HEK293T (cell line): ENCODE measurements around the gene MACROD1.
A peak's percentile ranks its signal among the peaks of the same experiment; 100 is the strongest.

Experiments
- CTCF ChIA-PET: fragments of 350-600 bp; formaldehyde crosslinking; extraction: SDS; loops from one replicate; lab custom pipeline; 2021; ENCODE audit warnings: antibody characterized with exemption, inconsistent platforms; lab: Yijun Ruan, JAX
- POLR2A ChIA-PET: fragments of 350-600 bp; formaldehyde crosslinking; extraction: SDS; loops from one replicate; lab custom pipeline; 2020; ENCODE audit warnings: antibody characterized with exemption, inconsistent platforms; lab: Yijun Ruan, JAX
- DNase-seq: peaks from one replicate; pipeline ENCODE4 v3.0.0; 2012; ENCODE audit warnings: mixed read lengths; ENCODE audit errors: extremely low spot score
- ARNT ChIP-seq: fragments of 450-650 bp; IDR thresholded peaks from 2 replicates; pipeline ENCODE4 v1.6.1; 2017; ENCODE audit warnings: mild to moderate bottlenecking
- BHLHE40 ChIP-seq: fragments of 450-650 bp; IDR thresholded peaks from 2 replicates; pipeline ENCODE4 v1.6.1; 2016; ENCODE audit warnings: mild to moderate bottlenecking, moderate library complexity, borderline replicate concordance
- CTBP1 ChIP-seq: fragments of 450-650 bp; IDR thresholded peaks from 2 replicates; pipeline ENCODE4 v1.6.1; 2016; ENCODE audit warnings: borderline replicate concordance
- ELF4 ChIP-seq: fragments of 450-650 bp; IDR thresholded peaks from 2 replicates; pipeline ENCODE4 v1.6.1; 2017; ENCODE audit warnings: antibody characterized with exemption
- FOXA1 ChIP-seq: fragments of 450-650 bp; IDR thresholded peaks from 2 replicates; pipeline ENCODE4 v1.6.1; 2016; ENCODE audit warnings: mild to moderate bottlenecking
- FOXK2 ChIP-seq: fragments of 450-650 bp; IDR thresholded peaks from 2 replicates; pipeline ENCODE4 v1.6.1; 2016; ENCODE audit warnings: mild to moderate bottlenecking
- FOXM1 ChIP-seq: fragments of 450-650 bp; IDR thresholded peaks from 2 replicates; pipeline ENCODE4 v1.6.1; 2017; ENCODE audit warnings: mild to moderate bottlenecking, borderline replicate concordance
- HDGF ChIP-seq: fragments of 450-650 bp; IDR thresholded peaks from 2 replicates; pipeline ENCODE4 v1.6.1; 2017; ENCODE audit warnings: antibody characterized with exemption, borderline replicate concordance
- L3MBTL2 ChIP-seq: fragments of 450-650 bp; conservative IDR thresholded peaks from 2 replicates; pipeline ENCODE4 v1.6.1; 2016; ENCODE audit warnings: mild to moderate bottlenecking
- LEF1 ChIP-seq: fragments of 450-650 bp; IDR thresholded peaks from 2 replicates; pipeline ENCODE4 v1.6.1; 2017; ENCODE audit warnings: mild to moderate bottlenecking, borderline replicate concordance
- NFRKB ChIP-seq: fragments of 450-650 bp; IDR thresholded peaks from 2 replicates; pipeline ENCODE4 v1.6.1; 2016; ENCODE audit warnings: mild to moderate bottlenecking, moderate library complexity
- SP1 ChIP-seq: fragments of 450-650 bp; IDR thresholded peaks from 2 replicates; pipeline ENCODE4 v1.6.1; 2017
- SUZ12 ChIP-seq: fragments of 450-650 bp; IDR thresholded peaks from 2 replicates; pipeline ENCODE4 v1.6.1; 2016; ENCODE audit warnings: mild to moderate bottlenecking
- TARDBP ChIP-seq: fragments of 450-650 bp; IDR thresholded peaks from 2 replicates; pipeline ENCODE4 v1.6.1; 2016
- ZNF384 ChIP-seq: fragments of 450-650 bp; IDR thresholded peaks from 2 replicates; pipeline ENCODE4 v1.6.1; 2016
- TF ChIP-seq, protein P1 (sequence below): fragments of 450-650 bp; IDR thresholded peaks from 2 replicates; pipeline ENCODE4 v1.6.1; 2016

Gene MACROD1

GRCh38 chr11:64035576-64035975 is 130.3 kb downstream of the MACROD1 start, which contains the start of gene FLRT1:
Gene FLRT1, plus strand, starts transcription at chr11:64035931. Its CDS starts 80,337 bp downstream, at chr11:64116268.
- ChIA-PET POLR2A (no interaction called here), CTCF (no interaction called here)
- TF ChIP-seq NFRKB (no peak), CTBP1 (no peak), FOXM1 (no peak), FOXA1 (no peak), FOXK2 (no peak)
- DNase-seq, result peak; percentile 39

DNA sequence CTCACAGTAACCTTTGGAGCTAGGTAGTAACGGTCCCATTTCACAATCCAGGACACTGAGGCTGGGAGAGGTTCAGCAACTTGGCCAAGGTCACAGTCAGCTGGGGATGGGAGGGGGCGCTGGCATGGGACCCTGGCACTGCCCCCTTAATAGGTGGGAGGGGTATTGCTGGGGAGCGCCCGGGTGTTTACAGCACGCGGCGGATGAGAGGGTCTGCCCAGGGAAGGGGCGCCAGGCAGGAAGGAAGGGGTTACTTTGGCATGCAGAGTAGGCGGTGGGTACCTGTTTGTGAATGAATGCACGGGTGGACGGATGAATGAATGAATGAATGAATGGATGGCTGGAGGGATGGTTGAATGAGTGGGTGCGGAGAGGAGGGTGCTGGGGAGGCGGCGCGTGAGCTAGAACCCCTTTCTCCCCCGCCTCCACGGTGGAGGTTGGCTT is 130.8 kb downstream of the MACROD1 start:
- no peak for DNase-seq
- ChIA-PET CTCF (no interaction called here), POLR2A (no interaction called here)
- TF ChIP-seq ELF4, result no peak
- TF ChIP-seq, protein P1, sequence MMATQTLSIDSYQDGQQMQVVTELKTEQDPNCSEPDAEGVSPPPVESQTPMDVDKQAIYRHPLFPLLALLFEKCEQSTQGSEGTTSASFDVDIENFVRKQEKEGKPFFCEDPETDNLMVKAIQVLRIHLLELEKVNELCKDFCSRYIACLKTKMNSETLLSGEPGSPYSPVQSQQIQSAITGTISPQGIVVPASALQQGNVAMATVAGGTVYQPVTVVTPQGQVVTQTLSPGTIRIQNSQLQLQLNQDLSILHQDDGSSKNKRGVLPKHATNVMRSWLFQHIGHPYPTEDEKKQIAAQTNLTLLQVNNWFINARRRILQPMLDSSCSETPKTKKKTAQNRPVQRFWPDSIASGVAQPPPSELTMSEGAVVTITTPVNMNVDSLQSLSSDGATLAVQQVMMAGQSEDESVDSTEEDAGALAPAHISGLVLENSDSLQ, result no peak
- TF ChIP-seq FOXK2, result no peak

GRCh38 chr11:64034411-64034811 is 131.5 kb downstream of the MACROD1 start:
- ChIA-PET CTCF (interaction anchor here (0.5 kb wide), 1 partner anchor 140 kb away, joined by 3 read pairs; no protein-coding TSS in a partner anchor), POLR2A (no interaction called here)
- no peak for DNase-seq
- no peak for TF ChIP-seq SP1
- no peak for TF ChIP-seq FOXA1
- no peak for TF ChIP-seq FOXK2
- TF ChIP-seq LEF1, result no peak
- no peak for TF ChIP-seq ZNF384
- no peak for TF ChIP-seq ELF4

DNA sequence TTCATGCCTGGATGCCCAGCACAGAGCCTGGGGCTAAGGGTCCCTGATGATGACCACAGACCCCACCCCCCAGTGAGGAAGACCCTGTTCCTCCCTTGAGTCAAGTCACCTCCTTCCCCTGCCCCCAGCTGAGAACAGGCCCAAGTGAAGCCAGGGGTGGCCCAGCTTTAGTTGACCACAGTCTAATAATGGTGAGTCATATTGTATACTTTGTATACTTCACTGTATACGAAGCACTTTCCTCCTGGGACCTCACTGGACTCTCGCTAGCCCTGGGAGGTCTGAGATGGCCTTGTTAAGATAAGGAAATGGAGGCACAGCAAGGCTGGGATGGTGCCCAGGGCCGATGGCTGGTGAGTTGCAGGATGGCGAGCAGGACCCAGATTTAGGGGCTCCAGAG is 133.9 kb downstream of the MACROD1 start:
- ChIA-PET CTCF (interaction anchor here (0.6 kb wide), 1 partner anchor 104 kb away, joined by 3 read pairs; no protein-coding TSS in a partner anchor), POLR2A (interaction anchor here (0.6 to 1.0 kb wide), 2 partner anchors 12 to 34 kb away, joined by 3 read pairs; no protein-coding TSS in a partner anchor)
- DNase-seq, result no peak
- TF ChIP-seq HDGF, result no peak
- no peak for TF ChIP-seq BHLHE40
- no peak for TF ChIP-seq ZNF384
- no peak for TF ChIP-seq NFRKB
- no peak for TF ChIP-seq CTBP1
- no peak for TF ChIP-seq SUZ12
- TF ChIP-seq, protein P1, result no peak
- TF ChIP-seq FOXK2, result no peak

DNA sequence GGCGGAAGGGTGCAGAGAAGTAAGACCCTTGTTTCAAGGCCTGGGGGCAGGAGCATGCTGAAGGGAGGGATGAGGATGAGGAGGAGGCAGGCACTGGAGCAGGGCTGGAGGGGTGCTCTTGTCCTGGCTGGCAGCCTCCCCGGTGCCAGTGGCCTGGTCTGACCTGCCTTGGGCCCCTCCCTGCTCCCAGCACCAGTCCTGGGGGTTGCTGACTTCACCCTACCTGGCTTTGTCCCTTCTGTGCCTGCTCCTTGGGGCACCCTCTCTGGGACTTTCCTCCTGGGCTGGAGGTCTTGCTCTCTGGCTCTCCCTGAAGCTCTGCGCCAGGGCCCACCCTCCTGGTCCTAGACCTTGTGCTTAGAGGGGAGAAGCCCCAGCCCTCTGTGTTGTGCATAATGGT is 134.9 kb downstream of the MACROD1 start:
- POLR2A ChIA-PET, result interaction anchor here (1.0 kb wide), 1 partner anchor 33 kb away, joined by 3 read pairs; no protein-coding TSS in a partner anchor
- CTCF ChIA-PET, result interaction anchor here (0.9 kb wide), 1 partner anchor 11 kb away, joined by 3 read pairs; no protein-coding TSS in a partner anchor
- DNase-seq, result no peak
- TF ChIP-seq ELF4, result no peak
- TF ChIP-seq LEF1, result no peak
- no peak for TF ChIP-seq BHLHE40
- TF ChIP-seq TARDBP, result no peak
- TF ChIP-seq ZNF384, result no peak
- no peak for TF ChIP-seq SUZ12
- no peak for TF ChIP-seq FOXK2
- no peak for TF ChIP-seq HDGF
- no peak for TF ChIP-seq FOXM1
- TF ChIP-seq ARNT, result no peak
- no peak for TF ChIP-seq SP1
- no peak for TF ChIP-seq FOXA1

- TF ChIP-seq FOXM1, result no peak
- TF ChIP-seq ARNT, result no peak
- no peak for TF ChIP-seq LEF1
- TF ChIP-seq SUZ12, result no peak
- no peak for TF ChIP-seq L3MBTL2
- TF ChIP-seq SP1, result no peak
- TF ChIP-seq, protein P1, result no peak
- no peak for TF ChIP-seq ELF4
- TF ChIP-seq FOXK2, result no peak
- TF ChIP-seq CTBP1, result no peak
- no peak for TF ChIP-seq NFRKB
- no peak for TF ChIP-seq FOXA1
- TF ChIP-seq BHLHE40, result no peak
- no peak for TF ChIP-seq HDGF
- no peak for TF ChIP-seq ZNF384
- TF ChIP-seq TARDBP, result no peak
- no peak for DNase-seq
- ChIA-PET POLR2A (interaction anchor here (1.0 kb wide), 1 partner anchor 114 kb away, joined by 3 read pairs; no protein-coding TSS in a partner anchor), CTCF (no interaction called here)
Measured at GRCh38 chr11:64029773-64030172, 136.1 kb downstream of the MACROD1 start.
